CD4-positive, CD25-positive, alpha-beta regulatory T cell (primary cell): ENCODE data around the gene KCP. TPM values are rescaled to one million over a fixed set of nuclear protein-coding genes. Genes with fewer than 3 reads are reported as not detected.

Source experiments
- ATAC-seq, 2 donors: fragments of 150-1000 bp; cut with Tn5 transposase; one replicate each; pipeline ENCODE4 v1.10.0; 2021; ENCODE audit warnings: low read depth in 2 of 2, moderate number of reproducible peaks in 2 of 2, moderate library complexity in 1 of 2
- DNase-seq, 3 donors: peaks; one replicate each; pipeline versions ENCODE4 v3.0.0 to v3.0.0-alpha.2; 2012 to 2022; ENCODE audit warnings: mixed read lengths in 1 of 3
- H3K27ac ChIP-seq: one replicate; pipeline ENCODE4 v1.7.0; 2013; ENCODE audit warnings: mild to moderate bottlenecking, low read length; ENCODE audit not compliant: insufficient read depth, poor library complexity, severe bottlenecking
- H3K27me3 ChIP-seq: one replicate; pipeline ENCODE4 v1.7.0; 2013; ENCODE audit warnings: low read length; ENCODE audit not compliant: control insufficient read depth, insufficient read depth
- H3K36me3 ChIP-seq: one replicate; pipeline ENCODE4 v1.7.0; 2013; ENCODE audit warnings: mild to moderate bottlenecking, low read length, moderate library complexity; ENCODE audit not compliant: control insufficient read depth, insufficient read depth
- H3K4me1 ChIP-seq: 2 replicates; pipeline ENCODE4 v1.7.0; 2013; ENCODE audit warnings: mild to moderate bottlenecking, low read length; ENCODE audit not compliant: insufficient read depth, control insufficient read depth, poor library complexity, severe bottlenecking
- H3K4me3 ChIP-seq: one replicate; pipeline ENCODE4 v1.7.0; 2013; ENCODE audit warnings: low read depth, mild to moderate bottlenecking, low read length, moderate library complexity
- H3K9me3 ChIP-seq, 2 experiments: 1 replicate in 1 of 2; 2 replicates in 1 of 2; pipeline ENCODE4 v1.7.0; 2013; ENCODE audit warnings: low read length in 2 of 2, mild to moderate bottlenecking in 1 of 2, moderate library complexity in 1 of 2; ENCODE audit not compliant: control insufficient read depth in 2 of 2
- H3K27ac Mint-ChIP-seq, 3 donors: one replicate each; pipeline ENCODE4 v1.8.0; 2020 to 2022; ENCODE audit warnings: mild to moderate bottlenecking in 3 of 3, mixed read lengths in 3 of 3, moderate library complexity in 2 of 3
- H3K27me3 Mint-ChIP-seq: one replicate; pipeline ENCODE4 v1.8.0; 2022; ENCODE audit warnings: mild to moderate bottlenecking, mixed read lengths
- H3K36me3 Mint-ChIP-seq: one replicate; pipeline ENCODE4 v1.8.0; 2020; ENCODE audit warnings: mixed read lengths
- H3K4me1 Mint-ChIP-seq, 4 donors: one replicate each; pipeline ENCODE4 v1.8.0; 2020 to 2022; ENCODE audit warnings: mixed read lengths in 4 of 4, mild to moderate bottlenecking in 1 of 4
- H3K4me3 Mint-ChIP-seq, 4 donors: one replicate each; pipeline ENCODE4 v1.8.0; 2020 to 2022; ENCODE audit warnings: mild to moderate bottlenecking in 4 of 4, mixed read lengths in 4 of 4, moderate library complexity in 3 of 4
- H3K9me3 Mint-ChIP-seq, 7 donors: one replicate each; pipeline ENCODE4 v1.8.0; 2020 to 2022; ENCODE audit warnings: mixed read lengths in 7 of 7, mild to moderate bottlenecking in 3 of 7, moderate library complexity in 2 of 7
- polyA plus RNA-seq, 4 donors: library from polyadenylated mRNA; unstranded; fragments of 300-500 nt; fragmentation: Illumina TruSeq; gene quantifications; one replicate each; pipeline ENCODE4 v1.2.3, GENCODE V29; 2021
- total RNA-seq: library from RNA; stranded (reverse); gene quantifications from one replicate; pipeline ENCODE4 v1.2.3, GENCODE V29; 2022

KCP gene
- total and polyA plus RNA-seq, 5 donors from 2014 or later = 0.08 to 0.22 (median 0.08) TPM; not detected in 2

- ATAC-seq (no peak), DNase-seq (no peak)
- peaks cover 0 to 2% (median 0%) of the 10 kb centered on the region in 7 donors for H3K9me3 Mint-ChIP-seq
- H3K27me3 ChIP-seq = no peaks in the 10 kb centered on the region
- H3K36me3 Mint-ChIP-seq = no peaks in the 10 kb centered on the region
- H3K27ac ChIP-seq = no peak overlapping the region
- no peak overlapping the region for H3K4me3 Mint-ChIP-seq
- H3K27ac Mint-ChIP-seq = no peak overlapping the region
- peaks cover 0 to 2% (median 0%) of the 10 kb centered on the region in 4 donors for H3K4me1 Mint-ChIP-seq
- no peaks in the 10 kb centered on the region for H3K36me3 ChIP-seq
- no peaks in the 10 kb centered on the region for H3K4me1 ChIP-seq
- peaks cover 5% of the 10 kb centered on the region for H3K27me3 Mint-ChIP-seq
- H3K9me3 ChIP-seq = no peaks in the 10 kb centered on the region
- H3K4me3 ChIP-seq = no peak overlapping the region
Observed at GRCh38 chr7:128856001-128856718, 54.3 kb downstream of the KCP start.

- Histone ChIP-seq H3K36me3 (no peaks in the 10 kb centered on the region), H3K27me3 (no peaks in the 10 kb centered on the region), H3K4me1 (no peaks in the 10 kb centered on the region), H3K4me3 (no peak overlapping the region), H3K9me3 (no peaks in the 10 kb centered on the region), H3K27ac (no peak overlapping the region)
- no peak for DNase-seq
- H3K27me3 Mint-ChIP-seq = no peaks in the 10 kb centered on the region
- ATAC-seq = no peak
- H3K4me1 Mint-ChIP-seq = peaks cover 0 to 2% (median 0%) of the 10 kb centered on the region in 4 donors
- H3K9me3 Mint-ChIP-seq = peaks cover 0 to 2% (median 0%) of the 10 kb centered on the region in 7 donors
- no peak overlapping the region for H3K27ac Mint-ChIP-seq
- H3K36me3 Mint-ChIP-seq = no peaks in the 10 kb centered on the region
- peak overlapping the region in 1 of 4 donors; percentile 22 for H3K4me3 Mint-ChIP-seq
Observed at GRCh38 chr7:128855559-128855958, 55.0 kb downstream of the KCP start.

GRCh38 chr7:128854396-128854795 is 56.1 kb downstream of the KCP start:
- Mint-ChIP-seq H3K9me3 (no peaks in the 10 kb centered on the region), H3K4me1 (no peaks in the 10 kb centered on the region), H3K27me3 (no peaks in the 10 kb centered on the region), H3K27ac (no peak overlapping the region), H3K4me3 (no peak overlapping the region), H3K36me3 (no peaks in the 10 kb centered on the region)
- Histone ChIP-seq H3K27me3 (no peaks in the 10 kb centered on the region), H3K27ac (no peak overlapping the region), H3K4me1 (no peaks in the 10 kb centered on the region), H3K9me3 (no peaks in the 10 kb centered on the region), H3K36me3 (no peaks in the 10 kb centered on the region), H3K4me3 (no peak overlapping the region)
- DNase-seq (no peak), ATAC-seq (no peak)

DNA sequence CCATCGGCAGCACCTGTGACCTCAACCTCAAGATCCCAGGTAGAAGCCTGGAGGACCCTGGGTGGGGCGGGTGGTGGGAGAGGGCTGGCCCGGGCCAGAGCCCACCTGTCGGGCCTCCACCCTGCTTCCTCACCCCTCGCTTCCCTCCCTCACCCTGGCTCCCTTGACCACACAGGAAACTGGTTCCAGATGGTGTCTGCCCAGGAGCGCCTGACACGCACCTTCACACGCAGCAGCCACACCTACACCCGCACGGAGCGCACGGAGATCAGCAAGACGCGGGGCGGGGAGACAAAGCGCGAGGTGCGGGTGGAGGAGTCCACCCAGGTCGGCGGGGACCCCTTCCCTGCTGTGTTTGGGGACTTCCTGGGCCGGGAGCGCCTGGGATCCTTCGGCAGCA is 56.7 kb downstream of the KCP start:
- ATAC-seq (no peak), DNase-seq (no peak)
- Mint-ChIP-seq H3K27ac (no peak overlapping the region), H3K4me1 (no peaks in the 10 kb centered on the region), H3K9me3 (no peaks in the 10 kb centered on the region), H3K27me3 (no peaks in the 10 kb centered on the region), H3K4me3 (no peak overlapping the region), H3K36me3 (no peaks in the 10 kb centered on the region)
- no peaks in the 10 kb centered on the region for H3K9me3 ChIP-seq
- no peaks in the 10 kb centered on the region for H3K4me1 ChIP-seq
- no peaks in the 10 kb centered on the region for H3K36me3 ChIP-seq
- H3K27me3 ChIP-seq = no peaks in the 10 kb centered on the region
- H3K4me3 ChIP-seq = no peak overlapping the region
- no peak overlapping the region for H3K27ac ChIP-seq

GRCh38 chr7:128852537-128853254 is 57.8 kb downstream of the KCP start:
- Histone ChIP-seq H3K27ac (no peak overlapping the region), H3K27me3 (no peaks in the 10 kb centered on the region), H3K9me3 (no peaks in the 10 kb centered on the region), H3K36me3 (no peaks in the 10 kb centered on the region), H3K4me3 (no peak overlapping the region), H3K4me1 (no peaks in the 10 kb centered on the region)
- DNase-seq = no peak
- no peaks in the 10 kb centered on the region for H3K9me3 Mint-ChIP-seq
- no peak for ATAC-seq
- no peak overlapping the region for H3K27ac Mint-ChIP-seq
- H3K36me3 Mint-ChIP-seq = no peaks in the 10 kb centered on the region
- no peak overlapping the region for H3K4me3 Mint-ChIP-seq
- H3K27me3 Mint-ChIP-seq = no peaks in the 10 kb centered on the region
- no peaks in the 10 kb centered on the region for H3K4me1 Mint-ChIP-seq

GRCh38 chr7:128849804-128850490 is 60.6 kb downstream of the KCP start:
- H3K4me3 ChIP-seq = no peak overlapping the region
- Mint-ChIP-seq H3K9me3 (no peaks in the 10 kb centered on the region), H3K36me3 (no peaks in the 10 kb centered on the region), H3K4me1 (no peaks in the 10 kb centered on the region), H3K27ac (no peak overlapping the region), H3K4me3 (no peak overlapping the region), H3K27me3 (no peaks in the 10 kb centered on the region)
- DNase-seq = no peak
- no peaks in the 10 kb centered on the region for H3K27me3 ChIP-seq
- no peak overlapping the region for H3K27ac ChIP-seq
- no peaks in the 10 kb centered on the region for H3K36me3 ChIP-seq
- H3K9me3 ChIP-seq = no peaks in the 10 kb centered on the region
- no peaks in the 10 kb centered on the region for H3K4me1 ChIP-seq
- no peak for ATAC-seq

DNA sequence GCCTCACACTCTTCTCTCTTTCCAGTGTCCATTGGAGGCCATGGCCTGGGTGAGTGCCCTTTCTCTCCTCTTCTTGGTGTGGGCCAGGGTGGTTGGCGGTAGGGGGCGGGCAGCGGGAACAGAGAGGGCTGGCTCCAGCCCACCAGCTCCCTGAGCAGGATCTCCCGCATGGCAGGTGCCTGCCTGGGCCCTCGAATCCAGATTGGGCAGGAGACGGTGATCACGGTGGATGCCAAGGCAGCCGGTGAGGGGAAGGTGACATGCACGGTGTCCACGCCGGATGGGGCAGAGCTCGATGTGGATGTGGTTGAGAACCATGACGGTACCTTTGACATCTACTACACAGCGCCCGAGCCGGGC is 61.4 kb downstream of the KCP start:
- no peaks in the 10 kb centered on the region for H3K9me3 ChIP-seq
- no peaks in the 10 kb centered on the region for H3K36me3 ChIP-seq
- Mint-ChIP-seq H3K4me1 (no peaks in the 10 kb centered on the region), H3K4me3 (no peak overlapping the region), H3K36me3 (no peaks in the 10 kb centered on the region), H3K27ac (no peak overlapping the region), H3K9me3 (no peaks in the 10 kb centered on the region), H3K27me3 (no peaks in the 10 kb centered on the region)
- H3K27me3 ChIP-seq = no peaks in the 10 kb centered on the region
- no peaks in the 10 kb centered on the region for H3K4me1 ChIP-seq
- no peak for DNase-seq
- no peak for ATAC-seq
- no peak overlapping the region for H3K27ac ChIP-seq
- no peak overlapping the region for H3K4me3 ChIP-seq
